Transverse colon (tissue), 4 donors: ENCODE measurements around the gene NLRP12.

ENCODE experiments used
- EP300 ChIP-seq: sonication (generic); formaldehyde crosslinking; IDR thresholded peaks from one replicate; pipeline ENCODE4 v1.6.1; 2017; ENCODE audit warnings: antibody characterized with exemption, low read depth
- POLR2A ChIP-seq: fragments of 450-650 bp; IDR thresholded peaks from one replicate; pipeline ENCODE4 v1.6.1; 2016; ENCODE audit warnings: antibody characterized with exemption, mild to moderate bottlenecking, moderate library complexity
- POLR2AphosphoS5 ChIP-seq, 3 donors: sonication (generic); formaldehyde crosslinking; IDR thresholded peaks; one replicate each; pipeline ENCODE4 v1.6.1; 2016; ENCODE audit warnings: antibody characterized with exemption in 3 of 3
- TF ChIP-seq, protein P1 (sequence below), 5 experiments: fragments of 200-600 bp in 3 of 5; fragments of 450-650 bp in 2 of 5; sonication (generic) in 3 of 5; IDR thresholded peaks; 1 replicate in 2 of 5; 2 replicates in 3 of 5; pipeline ENCODE4 v1.5.1; 2016 to 2017; ENCODE audit warnings: antibody characterized with exemption in 5 of 5, inconsistent platforms in 3 of 5, mild to moderate bottlenecking in 2 of 5, moderate library complexity in 1 of 5

DNA sequence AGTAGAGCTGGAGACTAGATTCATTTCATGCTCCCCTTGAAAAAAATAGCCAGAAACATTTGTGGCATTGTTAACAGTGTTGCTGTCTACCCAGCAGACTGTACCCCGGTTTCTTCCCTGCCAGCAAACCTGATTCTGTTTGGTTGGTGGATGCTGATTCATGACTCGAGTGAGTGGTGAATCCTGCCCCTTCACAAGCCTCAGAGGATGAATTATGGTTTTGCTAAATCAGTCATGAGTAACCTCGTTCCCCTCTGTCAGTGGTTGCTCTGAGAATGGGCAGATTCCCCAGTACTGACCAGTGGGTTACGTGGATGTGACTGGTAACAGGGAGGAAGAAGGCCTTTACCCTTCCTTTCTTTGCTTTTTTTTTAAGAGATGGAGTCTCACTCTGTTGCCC, 10.1 kb downstream of the NLRP12 start:
- TF ChIP-seq POLR2AphosphoS5 (IDR thresholded peaks at IDR 0.05) (no peak), POLR2A (no peak), EP300 (no peak)
- TF ChIP-seq, protein P1, sequence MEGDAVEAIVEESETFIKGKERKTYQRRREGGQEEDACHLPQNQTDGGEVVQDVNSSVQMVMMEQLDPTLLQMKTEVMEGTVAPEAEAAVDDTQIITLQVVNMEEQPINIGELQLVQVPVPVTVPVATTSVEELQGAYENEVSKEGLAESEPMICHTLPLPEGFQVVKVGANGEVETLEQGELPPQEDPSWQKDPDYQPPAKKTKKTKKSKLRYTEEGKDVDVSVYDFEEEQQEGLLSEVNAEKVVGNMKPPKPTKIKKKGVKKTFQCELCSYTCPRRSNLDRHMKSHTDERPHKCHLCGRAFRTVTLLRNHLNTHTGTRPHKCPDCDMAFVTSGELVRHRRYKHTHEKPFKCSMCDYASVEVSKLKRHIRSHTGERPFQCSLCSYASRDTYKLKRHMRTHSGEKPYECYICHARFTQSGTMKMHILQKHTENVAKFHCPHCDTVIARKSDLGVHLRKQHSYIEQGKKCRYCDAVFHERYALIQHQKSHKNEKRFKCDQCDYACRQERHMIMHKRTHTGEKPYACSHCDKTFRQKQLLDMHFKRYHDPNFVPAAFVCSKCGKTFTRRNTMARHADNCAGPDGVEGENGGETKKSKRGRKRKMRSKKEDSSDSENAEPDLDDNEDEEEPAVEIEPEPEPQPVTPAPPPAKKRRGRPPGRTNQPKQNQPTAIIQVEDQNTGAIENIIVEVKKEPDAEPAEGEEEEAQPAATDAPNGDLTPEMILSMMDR (IDR thresholded peaks at IDR 0.05) = no peak
